ENCODE measurements around the gene SENP8.

SENP8 gene

GRCh38 chr15:72127724-72128322 lies 9.6 kb downstream of the SENP8 start:
- H3K27me3 ChIP-seq (ENCODE audit: low read depth, low read length): no peaks in the 10 kb centered on the region

DNA sequence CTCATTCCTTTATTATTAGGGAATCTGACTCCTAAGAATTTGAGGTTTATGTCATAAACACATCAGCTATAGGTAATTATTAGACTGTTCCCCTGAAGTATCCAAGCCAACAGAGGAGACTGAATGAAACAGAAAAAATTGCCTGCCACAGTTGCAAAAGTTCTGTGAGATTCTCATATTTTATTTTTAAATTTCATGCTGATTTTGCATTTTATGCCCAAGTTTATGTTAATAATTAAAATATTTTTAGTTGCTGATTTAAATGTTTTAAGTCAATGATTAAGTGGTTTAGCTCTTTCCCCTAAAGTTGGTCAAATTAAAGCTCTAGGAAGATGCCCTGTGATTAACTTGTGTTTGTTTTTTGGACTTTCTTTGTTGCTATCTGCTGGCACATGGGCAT lies 10.2 kb downstream of the SENP8 start:
- no peak overlapping the region for H2AFZ ChIP-seq (ENCODE audit: low read depth, low read length)

More at GRCh38 chr15:72127724-72128322, 9.6 kb downstream of the SENP8 start:
- peaks cover 10% of the 10 kb centered on the region for H3K4me1 ChIP-seq (ENCODE audit: low read length)
- no peak overlapping the region for H3K27ac ChIP-seq (ENCODE audit: low read length)
- H2AFZ ChIP-seq (ENCODE audit: low read depth, low read length): no peak overlapping the region
- no peaks in the 10 kb centered on the region for H3K9me3 ChIP-seq (ENCODE audit: insufficient read depth, low read length)
- H3K36me3 ChIP-seq (replicated peaks; ENCODE audit: low read depth, low read length): no peaks in the 10 kb centered on the region
- H3K4me2 ChIP-seq (ENCODE audit: low read length): no peak overlapping the region
- no peak for TF ChIP-seq EZH2phosphoT487 (IDR thresholded peaks at IDR 0.05; ENCODE audit: low read depth)
- no peak for TF ChIP-seq CTCF (IDR thresholded peaks at IDR 0.05; ENCODE audit: low read depth, low read length)
- H3K79me2 ChIP-seq (ENCODE audit: low read length): no peaks in the 10 kb centered on the region
- no peaks in the 10 kb centered on the region for H4K20me1 ChIP-seq (ENCODE audit: insufficient read depth, low read length)
- no peak overlapping the region for H3K4me3 ChIP-seq (ENCODE audit: low read length)
- H3K9ac ChIP-seq (ENCODE audit: low read length): no peak overlapping the region

DNA sequence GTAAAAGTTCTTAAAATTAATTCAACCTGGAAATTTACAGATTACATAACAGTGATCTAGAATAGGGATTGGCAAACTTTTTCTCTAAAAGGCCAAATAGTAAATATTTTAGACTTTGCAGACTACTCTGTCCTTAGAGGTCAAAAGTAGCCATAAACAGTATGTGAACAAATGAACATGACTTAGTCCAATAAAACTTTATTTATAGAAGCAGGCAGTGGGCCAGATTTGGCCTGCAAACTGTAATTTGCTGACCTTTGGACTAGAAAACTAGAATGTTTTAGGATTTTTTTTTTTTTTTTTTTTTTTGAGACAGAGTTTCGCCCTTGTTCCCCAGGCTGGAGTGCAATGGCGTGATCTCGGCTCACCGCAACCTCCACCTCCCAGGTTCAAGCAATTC lies 12.1 kb downstream of the SENP8 start:
- Histone ChIP-seq H3K4me2 (ENCODE audit: low read length) (no peak overlapping the region), H3K27ac (ENCODE audit: low read length) (no peak overlapping the region), H3K27me3 (ENCODE audit: low read depth, low read length) (no peaks in the 10 kb centered on the region), H2AFZ (ENCODE audit: low read depth, low read length) (no peak overlapping the region), H3K79me2 (ENCODE audit: low read length) (no peaks in the 10 kb centered on the region), H3K9ac (ENCODE audit: low read length) (no peak overlapping the region), H4K20me1 (ENCODE audit: insufficient read depth, low read length) (no peaks in the 10 kb centered on the region), H3K9me3 (ENCODE audit: insufficient read depth, low read length) (no peaks in the 10 kb centered on the region), H3K4me3 (ENCODE audit: low read length) (no peak overlapping the region), H3K4me1 (ENCODE audit: low read length) (peaks cover 13% of the 10 kb centered on the region), H3K36me3 (replicated peaks; ENCODE audit: low read depth, low read length) (no peaks in the 10 kb centered on the region)
- TF ChIP-seq CTCF (IDR thresholded peaks at IDR 0.05; ENCODE audit: low read depth, low read length) (no peak), EZH2phosphoT487 (IDR thresholded peaks at IDR 0.05; ENCODE audit: low read depth) (no peak)

More for the DNA sequence above, 10.2 kb downstream of the SENP8 start:
- Histone ChIP-seq H3K4me3 (ENCODE audit: low read length) (no peak overlapping the region), H4K20me1 (ENCODE audit: insufficient read depth, low read length) (no peaks in the 10 kb centered on the region), H3K79me2 (ENCODE audit: low read length) (no peaks in the 10 kb centered on the region), H3K9ac (ENCODE audit: low read length) (no peak overlapping the region), H3K36me3 (replicated peaks; ENCODE audit: low read depth, low read length) (no peaks in the 10 kb centered on the region), H3K4me2 (ENCODE audit: low read length) (no peak overlapping the region), H3K4me1 (ENCODE audit: low read length) (peaks cover 12% of the 10 kb centered on the region), H3K27me3 (ENCODE audit: low read depth, low read length) (no peaks in the 10 kb centered on the region), H3K9me3 (ENCODE audit: insufficient read depth, low read length) (no peaks in the 10 kb centered on the region), H3K27ac (ENCODE audit: low read length) (no peak overlapping the region)
- TF ChIP-seq CTCF (IDR thresholded peaks at IDR 0.05; ENCODE audit: low read depth, low read length): no peak
- TF ChIP-seq EZH2phosphoT487 (IDR thresholded peaks at IDR 0.05; ENCODE audit: low read depth): no peak

DNA sequence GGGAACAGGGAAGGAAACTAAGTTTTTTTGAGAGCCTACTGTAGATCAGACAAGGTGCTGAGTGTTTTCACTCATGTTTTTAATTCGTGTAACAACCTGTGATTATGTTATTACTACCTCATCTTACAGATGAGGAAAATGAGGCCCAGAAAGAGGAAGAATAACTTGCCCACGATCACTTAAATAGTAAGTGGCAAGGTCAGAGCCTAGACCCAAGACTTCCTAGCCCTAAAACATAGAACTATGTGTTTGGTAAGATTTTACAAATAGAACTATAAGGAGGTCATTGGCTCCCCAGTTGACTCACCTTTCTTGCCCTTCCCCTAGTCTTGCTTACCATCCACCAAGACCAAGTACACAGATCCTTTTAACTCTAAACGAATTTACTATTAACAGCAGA lies 13.7 kb downstream of the SENP8 start:
- no peaks in the 10 kb centered on the region for H3K27me3 ChIP-seq (ENCODE audit: low read depth, low read length)
- H3K36me3 ChIP-seq (replicated peaks; ENCODE audit: low read depth, low read length): no peaks in the 10 kb centered on the region
- H3K79me2 ChIP-seq (ENCODE audit: low read length): no peaks in the 10 kb centered on the region
- no peaks in the 10 kb centered on the region for H4K20me1 ChIP-seq (ENCODE audit: insufficient read depth, low read length)
- H3K4me3 ChIP-seq (ENCODE audit: low read length): no peak overlapping the region
- H3K9me3 ChIP-seq (ENCODE audit: insufficient read depth, low read length): no peaks in the 10 kb centered on the region
- TF ChIP-seq CTCF (IDR thresholded peaks at IDR 0.05; ENCODE audit: low read depth, low read length): no peak
- TF ChIP-seq EZH2phosphoT487 (IDR thresholded peaks at IDR 0.05; ENCODE audit: low read depth): no peak
- no peak overlapping the region for H3K27ac ChIP-seq (ENCODE audit: low read length)
- H3K4me2 ChIP-seq (ENCODE audit: low read length): peak overlapping the region; percentile 2
- H2AFZ ChIP-seq (ENCODE audit: low read depth, low read length): no peak overlapping the region
- H3K4me1 ChIP-seq (ENCODE audit: low read length): peaks cover 13% of the 10 kb centered on the region
- no peak overlapping the region for H3K9ac ChIP-seq (ENCODE audit: low read length)
